ENCODE measurements around the gene GTF3C2. TPM values are rescaled to one million over a fixed set of nuclear protein-coding genes. Genes with fewer than 3 reads are reported as not detected.

GTF3C2 gene
- total and polyA plus RNA-seq, 2 of the 4 experiments (the other 2 are of a cell fraction), result 25.5 to 36.9 TPM

GRCh38 chr2:27378096-27378808 lies 21.7 kb upstream of the GTF3C2 start:
- H4K8ac ChIP-seq (ENCODE audit: low read depth in 2 of 2, low read length in 2 of 2), result no peak overlapping the region
- no peak overlapping the region for H2BK20ac ChIP-seq (ENCODE audit: low read depth, low read length)
- H2AFZ ChIP-seq (replicated peaks; ENCODE audit: low read length, poor library complexity), result no peak overlapping the region
- ATAC-seq (ENCODE audit: low read depth) (no peak), DNase-seq (no peak)
- no peak overlapping the region for H4K91ac ChIP-seq (ENCODE audit: insufficient read depth, low read depth, low read length)
- no peak overlapping the region for H3K4me3 ChIP-seq (ENCODE audit: insufficient read depth, low read depth, low read length)
- CTCF ChIA-PET, result no interaction called here
- H3K14ac ChIP-seq (replicated peaks; ENCODE audit: low read depth, low read length), result no peak overlapping the region
- H3K9me1 ChIP-seq (ENCODE audit: insufficient read depth, low read length), result peaks cover under 1% of the 10 kb centered on the region; the same call in 1 of the 2 replicates
- peak overlapping the region; percentile 31 for H2AK9ac ChIP-seq (replicated peaks; ENCODE audit: low read depth, low read length, poor library complexity)
- H4K5ac ChIP-seq (ENCODE audit: low read depth, low read length), result no peak overlapping the region
- H3K9me3 ChIP-seq (ENCODE audit: control insufficient read depth, insufficient read depth, low read length), result no peaks in the 10 kb centered on the region
- peaks cover 61% of the 10 kb centered on the region for H3K36me3 ChIP-seq (ENCODE audit: control insufficient read depth, insufficient read depth, low read length)
- intact Hi-C loops (cut with micrococcal nuclease), result no loop called here
- H3K79me1 ChIP-seq (ENCODE audit: low read depth in 1 of 2, low read length in 2 of 2), result peaks cover 17 to 55% of the 10 kb centered on the region in 2 experiments; a peak in 3 of 4 replicates
- H3K18ac ChIP-seq (ENCODE audit: low read depth, low read length), result no peak overlapping the region
- no peak overlapping the region for H2AK5ac ChIP-seq (ENCODE audit: low read depth, low read length)
- POLR2A ChIA-PET (ENCODE audit: unreplicated experiment), result no interaction called here
- H3K27ac ChIP-seq (ENCODE audit: insufficient read depth, low read length), result no peak overlapping the region
- H3K23ac ChIP-seq (ENCODE audit: low read depth, low read length), result no peak overlapping the region
- H3K27me3 ChIP-seq (ENCODE audit: control insufficient read depth, insufficient read depth, low read length), result no peaks in the 10 kb centered on the region
- TF ChIP-seq CEBPB (IDR thresholded peaks at IDR 0.05; ENCODE audit: low read depth, low read length), result no peak
- peak; percentile 1; the same call in 1 of the 2 replicates for TF ChIP-seq RAD21 (IDR thresholded peaks at IDR 0.05; ENCODE audit: low read length)
- peak; percentile 19; the same call in 1 of the 2 replicates for TF ChIP-seq CTCF (conservative IDR thresholded peaks at IDR 0.05; ENCODE audit: low read depth, low read length)
- H3K4me2 ChIP-seq (ENCODE audit: low read depth, low read length), result no peak overlapping the region
- H3K4ac ChIP-seq (ENCODE audit: low read depth, low read length), result no peak overlapping the region
- WGBS, 2 experiments (ENCODE audit: extremely low coverage in 2 of 2, insufficient read length in 1 of 2), result 93% methylated on average over 13 of the region's 29 CpGs; no CpG with 5 or more reads in 1 of the 2 experiments
- H3K9ac ChIP-seq (ENCODE audit: low read depth, low read length), result no peak overlapping the region
- dilution Hi-C loops (cut with HindIII; ENCODE audit: low sequenced_read_pairs, unreplicated experiment), result no loop called here
- no peak overlapping the region for H2BK120ac ChIP-seq (ENCODE audit: low read depth, low read length)
- BruUV-seq (replicated peaks), result no TSS peak
- in situ Hi-C loops (cut with MboI; ENCODE audit: low sequenced_read_pairs), result no loop called here
- H3K56ac ChIP-seq (ENCODE audit: extremely low read depth, insufficient read depth, low read length), result no peak overlapping the region
- H4K20me1 ChIP-seq (ENCODE audit: insufficient read depth, low read length), result peaks cover 17% of the 10 kb centered on the region; the same call in 1 of the 2 replicates
- no peak overlapping the region for H2BK15ac ChIP-seq (ENCODE audit: low read depth, low read length)
- no peak overlapping the region for H2BK5ac ChIP-seq (ENCODE audit: low read depth, low read length, poor library complexity, severe bottlenecking)
- H3K4me1 ChIP-seq (ENCODE audit: control insufficient read depth, insufficient read depth, low read length), result peaks cover 6% of the 10 kb centered on the region

All from IMR-90 (cell line).